ENCODE data around the gene PCYT2.
A peak's percentile ranks its signal among the peaks of the same experiment; 100 is the strongest.

The PCYT2 gene

GRCh38 chr17:81899514-81900166, 11.6 kb downstream of the PCYT2 start:
- no peak for DNase-seq

GRCh38 chr17:81898885-81899284, 12.3 kb downstream of the PCYT2 start:
- DNase-seq, result no peak

- no peak for DNase-seq
Measured at GRCh38 chr17:81898029-81898866, 13.0 kb downstream of the PCYT2 start.

GRCh38 chr17:81895400-81895799, 15.8 kb downstream of the PCYT2 start:
- DNase-seq, result no peak

GRCh38 chr17:81891303-81891552, 20.0 kb downstream of the PCYT2 start:
- DNase-seq, result no peak

GRCh38 chr17:81890447-81891302, 20.5 kb downstream of the PCYT2 start:
- DNase-seq, result no peak

- DNase-seq, result no peak
Measured at GRCh38 chr17:81889602-81890001, 21.6 kb downstream of the PCYT2 start.

GRCh38 chr17:81888988-81889595, 22.1 kb downstream of the PCYT2 start:
- DNase-seq, result no peak

- no peak for DNase-seq
Measured at GRCh38 chr17:81888105-81888987, 22.9 kb downstream of the PCYT2 start.

GRCh38 chr17:81885869-81886548, 25.2 kb downstream of the PCYT2 start:
- DNase-seq, result no peak

- no peak for DNase-seq
Measured at GRCh38 chr17:81885454-81885853, 25.7 kb downstream of the PCYT2 start.

GRCh38 chr17:81884968-81885367, 26.2 kb downstream of the PCYT2 start:
- DNase-seq, result no peak

- no peak for DNase-seq
Measured at GRCh38 chr17:81884520-81884919, 26.7 kb downstream of the PCYT2 start.

- DNase-seq, result no peak
Measured at GRCh38 chr17:81879121-81879520, 32.1 kb downstream of the PCYT2 start.

GRCh38 chr17:81878294-81878693, 32.9 kb downstream of the PCYT2 start:
- no peak for DNase-seq

GRCh38 chr17:81877569-81877968, 33.6 kb downstream of the PCYT2 start:
- DNase-seq, result no peak

- DNase-seq, result peak; percentile 98
Measured at GRCh38 chr17:81871387-81872230, 39.6 kb downstream of the PCYT2 start.

- DNase-seq, result no peak
Measured at GRCh38 chr17:81870981-81871386, 40.2 kb downstream of the PCYT2 start, which contains the start of gene ARHGDIA. ARHGDIA (minus strand) TSS chr17:81871337; CDS start chr17:81869930, 1,407 bp downstream.

- DNase-seq, result peak; percentile 59
Measured at GRCh38 chr17:81870131-81870980, 40.8 kb downstream of the PCYT2 start.
